HG02885 (cell line): ENCODE results near the gene SEC14L1.
A peak's percentile ranks its signal among the peaks of the same experiment; 100 is the strongest.
"Not testable (repeated sequence)": the region's sequence is repeated elsewhere in the genome, so short reads cannot be mapped to it uniquely, and the experiment has no call there.

Source experiments
- ATAC-seq: cut with Tn5 transposase; IDR thresholded peaks from one replicate; pipeline ENCODE4 v1.9.1; 2021; ENCODE audit warnings: mild to moderate bottlenecking; ENCODE audit not compliant: unreplicated experiment, poor library complexity

Gene SEC14L1

DNA sequence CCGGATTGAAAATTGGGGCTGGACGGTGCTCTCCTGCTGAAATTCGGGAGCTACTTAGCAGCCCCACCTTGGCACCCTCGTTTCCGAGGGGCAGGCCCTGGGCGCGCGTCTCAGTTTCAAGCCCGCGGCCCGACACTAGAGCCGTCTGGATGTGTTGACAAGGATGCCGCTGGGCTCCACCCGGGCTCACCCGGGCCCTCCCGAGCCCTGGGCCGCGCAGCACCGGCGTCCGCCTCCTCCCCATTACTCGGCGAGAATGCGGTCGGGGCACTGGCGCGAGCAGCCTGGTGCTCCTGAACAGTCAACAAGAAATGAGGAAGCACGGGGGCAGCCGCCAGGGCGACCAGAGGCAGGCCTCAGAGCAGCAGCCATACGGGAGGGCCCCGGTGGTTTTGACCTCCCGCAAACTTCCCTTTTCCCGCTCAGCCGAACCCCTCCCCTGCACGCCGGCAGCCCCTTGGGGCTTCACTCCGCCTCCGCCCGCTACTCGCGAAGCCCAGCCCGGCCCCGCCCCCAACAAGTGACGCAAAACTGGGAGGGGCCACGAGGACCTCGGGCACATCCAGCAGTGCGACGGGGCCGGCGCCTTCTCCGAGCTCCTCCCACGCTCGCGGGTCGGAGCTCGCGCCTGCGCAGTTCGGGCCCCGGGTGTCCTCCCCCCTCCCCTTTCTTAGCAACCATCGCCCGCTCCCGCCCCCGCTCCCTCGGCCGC is 447 bp upstream of the SEC14L1 start:
- peak; percentile 88 for ATAC-seq

DNA sequence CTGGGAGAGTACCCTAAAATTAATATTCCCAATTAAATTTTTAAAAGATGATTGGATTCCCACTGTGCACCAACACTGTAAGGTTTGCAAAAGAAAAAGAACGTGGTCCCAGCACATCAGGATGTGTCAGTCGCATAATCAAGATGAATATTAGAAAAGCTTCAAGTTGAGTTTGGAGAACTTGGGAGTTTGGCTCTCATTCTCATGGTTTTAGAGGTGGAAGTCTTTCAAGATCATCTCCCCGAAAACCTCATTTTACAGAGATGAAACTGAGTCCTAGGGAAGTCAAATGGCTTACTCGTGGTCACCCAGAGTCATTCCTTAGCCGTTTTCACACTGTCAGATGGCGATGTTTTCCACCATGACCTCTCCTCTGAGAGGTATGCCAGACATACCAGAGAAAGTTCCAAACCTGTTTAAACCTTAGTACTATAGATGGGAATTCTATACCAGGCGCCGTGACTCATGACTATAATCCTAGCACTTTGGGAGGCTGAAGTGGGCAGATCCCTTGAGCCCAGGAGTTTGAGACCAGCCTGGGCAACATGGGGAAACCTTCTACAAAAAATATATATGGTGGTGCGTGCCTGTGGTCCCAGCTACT is 1.2 kb downstream of the SEC14L1 start:
- ATAC-seq = no peak

GRCh38 chr17:77142689-77143088 is 1.9 kb downstream of the SEC14L1 start:
- no peak for ATAC-seq

- no peak for ATAC-seq
These were observed 2.5 kb downstream of the SEC14L1 start for GRCh38 chr17:77143306-77143705.

GRCh38 chr17:77144227-77144626 is 3.5 kb downstream of the SEC14L1 start:
- no peak for ATAC-seq

GRCh38 chr17:77145224-77145611 is 4.4 kb downstream of the SEC14L1 start:
- no peak for ATAC-seq

DNA sequence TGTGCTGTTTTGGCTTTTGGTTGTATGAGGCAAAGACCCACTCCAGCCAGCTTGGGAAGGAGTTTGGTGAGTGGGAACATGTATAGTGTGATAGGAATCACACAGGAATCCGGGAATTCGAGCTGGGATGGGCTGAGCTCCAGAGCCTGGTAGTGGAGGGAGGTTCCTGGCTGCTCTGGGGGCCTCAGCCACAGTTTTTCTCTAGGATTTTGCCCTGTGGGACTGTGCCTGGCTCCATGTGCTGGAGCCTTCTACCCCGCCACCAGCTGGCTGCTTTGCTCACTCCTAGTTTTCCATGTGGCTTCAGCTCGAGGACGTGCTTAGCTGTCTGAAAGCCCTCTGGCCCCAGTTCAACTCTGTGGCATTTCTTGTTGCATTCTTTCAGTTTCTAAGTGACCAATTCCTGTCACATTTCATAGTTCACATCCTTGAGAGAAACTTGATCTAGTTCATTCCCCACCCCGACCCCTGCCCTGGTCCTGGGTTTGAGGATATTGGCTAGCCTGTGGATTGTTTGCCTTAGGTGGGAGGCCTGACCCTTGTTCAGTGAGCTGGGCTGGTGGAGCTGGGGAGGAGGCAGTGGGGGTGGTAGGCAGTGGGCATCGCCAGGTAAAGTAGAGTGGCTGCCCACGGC is 5.0 kb downstream of the SEC14L1 start:
- no peak for ATAC-seq

DNA sequence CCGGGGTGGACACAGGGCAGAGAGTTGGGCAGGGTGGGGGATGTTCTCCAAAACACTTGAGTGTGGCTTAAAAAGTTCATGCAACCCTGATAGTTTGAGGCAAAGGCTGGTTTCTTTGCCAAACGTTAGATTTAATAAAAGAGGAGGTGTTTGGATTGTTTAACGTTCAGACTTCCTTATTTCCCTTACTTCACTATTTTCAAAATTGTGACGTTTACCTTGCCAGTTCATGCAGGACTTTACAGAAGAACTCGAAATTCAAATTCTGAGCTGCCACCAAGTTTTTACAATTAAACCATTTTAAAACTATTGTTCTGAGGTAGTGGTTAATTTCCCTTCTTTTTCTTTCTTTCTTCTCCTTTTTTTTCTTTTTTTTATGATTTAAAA is 5.5 kb downstream of the SEC14L1 start:
- ATAC-seq = no peak

DNA sequence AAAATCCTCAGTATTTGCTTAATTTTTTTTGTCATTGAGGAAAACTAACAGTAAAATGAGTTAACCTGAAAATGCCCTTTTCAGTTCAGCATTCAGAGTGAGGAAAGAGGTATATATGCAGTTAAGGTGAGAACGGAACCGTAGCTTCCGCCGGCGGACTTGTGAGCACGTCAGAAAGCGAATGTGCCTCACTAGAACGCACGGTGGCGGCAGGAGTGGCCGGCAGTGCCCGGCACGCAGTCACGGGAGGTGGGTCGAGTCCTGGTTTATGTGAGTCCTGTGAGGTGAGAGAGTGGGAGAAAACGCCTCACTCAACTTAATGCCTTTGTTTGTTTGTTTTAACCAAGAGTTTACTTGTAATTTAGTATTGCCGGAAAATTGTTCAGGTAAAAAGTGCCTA is 6.1 kb downstream of the SEC14L1 start:
- no peak for ATAC-seq

DNA sequence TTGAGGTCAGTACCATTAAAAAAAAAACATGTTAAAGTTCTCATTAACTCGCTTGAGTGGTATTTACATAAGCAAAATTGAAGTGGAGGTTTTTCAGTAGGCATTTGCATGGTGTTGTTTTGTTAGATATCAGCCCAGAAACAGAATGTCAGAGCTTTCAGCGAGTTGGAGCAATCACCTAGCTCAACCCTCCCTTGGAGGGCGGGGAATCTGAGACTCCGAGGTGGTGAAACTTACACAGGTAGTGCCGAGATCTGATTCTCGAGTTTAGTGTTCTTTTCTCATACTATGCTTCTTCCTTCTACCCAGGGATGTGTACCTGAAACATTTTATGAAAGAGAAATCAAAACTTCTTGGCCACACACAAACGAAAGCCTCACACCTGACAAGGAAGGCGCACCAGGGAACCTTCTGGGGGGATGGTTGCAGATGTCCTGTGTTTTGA is 6.6 kb downstream of the SEC14L1 start:
- ATAC-seq = no peak

- ATAC-seq = no peak
These were observed 7.5 kb downstream of the SEC14L1 start for GRCh38 chr17:77148077-77148939.

- ATAC-seq = no peak
These were observed 8.3 kb downstream of the SEC14L1 start for GRCh38 chr17:77148940-77149510.

DNA sequence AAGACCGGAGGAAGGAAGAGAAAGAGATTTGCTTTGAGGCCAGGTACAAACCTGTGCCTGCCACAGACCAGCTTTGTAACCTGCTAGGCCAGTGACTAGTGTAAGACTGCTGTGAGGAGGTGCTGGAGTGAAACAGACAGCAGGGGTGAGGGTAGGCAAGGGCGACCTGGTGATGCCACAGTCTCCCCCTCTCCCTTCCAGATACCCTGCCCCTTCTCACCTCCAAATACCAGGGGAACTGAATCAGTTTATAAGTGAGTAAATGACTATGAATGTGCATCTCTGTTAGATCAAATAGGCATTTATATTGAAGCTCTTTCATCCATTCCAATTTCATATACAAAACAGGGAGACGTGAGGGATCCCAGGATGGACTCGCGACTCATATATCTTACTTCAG is 9.4 kb downstream of the SEC14L1 start:
- no peak for ATAC-seq

DNA sequence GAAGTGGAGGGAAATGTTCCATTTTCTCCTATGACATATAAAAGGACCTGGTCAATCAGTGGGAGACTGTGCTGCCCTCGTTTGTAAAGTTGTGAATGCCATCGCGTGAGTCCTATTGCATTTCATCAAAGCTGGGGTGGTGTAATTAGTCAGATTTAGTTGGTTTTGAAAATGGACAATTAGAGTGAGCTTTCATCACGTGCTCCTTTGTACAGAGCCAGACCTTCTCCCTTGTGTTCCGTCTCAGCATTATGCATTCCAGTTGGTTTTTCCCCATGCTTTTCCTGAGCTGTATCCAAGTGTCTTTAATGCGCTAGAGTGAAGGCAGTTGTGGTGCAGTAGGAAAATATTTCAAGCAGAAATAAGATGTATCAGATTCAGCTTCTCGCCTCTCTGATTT is 10.4 kb downstream of the SEC14L1 start:
- ATAC-seq = no peak

DNA sequence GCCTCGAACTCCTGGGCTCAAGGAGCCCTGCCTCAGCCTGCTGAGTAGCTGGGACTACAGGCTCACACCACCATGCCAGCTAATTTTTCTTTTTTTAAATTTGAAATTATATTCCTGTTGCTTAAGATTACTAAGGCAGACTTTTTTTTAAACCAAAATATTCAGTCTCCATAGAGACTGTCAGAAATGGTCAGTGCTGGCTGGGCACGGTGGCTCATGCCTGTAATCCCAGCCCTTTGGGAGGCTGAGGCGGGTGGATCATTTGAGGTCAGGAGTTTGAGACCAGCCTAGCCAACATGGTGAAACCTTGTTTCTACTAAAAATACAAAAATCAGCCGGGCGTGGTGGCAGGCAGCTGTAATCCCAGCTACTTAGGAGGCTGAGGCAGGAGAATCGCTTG is 11.3 kb downstream of the SEC14L1 start:
- not testable (repeated sequence) for ATAC-seq

- no peak for ATAC-seq
These were observed 12.7 kb downstream of the SEC14L1 start for GRCh38 chr17:77153472-77153871.

GRCh38 chr17:77153999-77154586 is 13.3 kb downstream of the SEC14L1 start:
- ATAC-seq = no peak

DNA sequence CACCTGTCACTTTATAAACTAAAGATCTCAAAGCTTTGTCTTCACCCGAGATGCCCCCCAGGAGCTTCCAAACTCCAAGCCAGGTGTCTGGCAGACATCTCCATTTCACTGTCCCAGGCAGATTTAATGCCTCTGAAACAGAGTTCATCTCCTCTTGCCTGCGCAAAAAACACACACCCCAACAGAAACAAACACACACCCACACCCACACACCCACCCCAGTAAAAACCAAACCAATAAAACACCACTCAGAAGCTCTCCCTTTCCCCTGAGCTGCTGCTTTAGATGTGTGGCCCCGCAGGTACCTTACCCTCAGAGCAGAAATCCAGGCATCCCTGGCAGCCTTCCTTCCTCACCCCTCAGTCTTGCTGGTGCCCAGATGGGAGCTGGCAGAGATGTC is 14.4 kb downstream of the SEC14L1 start:
- ATAC-seq = no peak

- ATAC-seq = not testable (repeated sequence)
These were observed 17.0 kb downstream of the SEC14L1 start for GRCh38 chr17:77157766-77158165.
